ENCODE measurements around the gene SYNDIG1. TPM values are rescaled to one million over a fixed set of nuclear protein-coding genes. Genes with fewer than 3 reads are reported as not detected.

Gene SYNDIG1
- total RNA-seq, 6 experiments from 2014 or later = not detected

- DNase-seq = no peak
- intact Hi-C loops (cut with DNase I) = no loop called here
Measured at GRCh38 chr20:24614341-24614740, 144.9 kb downstream of the SYNDIG1 start.

GRCh38 chr20:24615353-24615752, 145.9 kb downstream of the SYNDIG1 start:
- H3K27me3 ChIP-seq = no peaks in the 10 kb centered on the region
- WGBS (ENCODE audit: insufficient coverage, low coverage, low lambda C conversion rate, missing lambda C conversion rate) = 96% methylated on average over 3 of the region's 8 CpGs
- intact Hi-C loops (cut with DNase I) = no loop called here

More at GRCh38 chr20:24614341-24614740, 144.9 kb downstream of the SYNDIG1 start:
- Histone ChIP-seq H3K27ac (no peak overlapping the region), H3K27me3 (no peaks in the 10 kb centered on the region), H3K36me3 (no peaks in the 10 kb centered on the region), H3K4me1 (no peaks in the 10 kb centered on the region), H3K4me3 (no peak overlapping the region), H3K9me3 (no peaks in the 10 kb centered on the region)
- TF ChIP-seq POLR2A (IDR thresholded peaks at IDR 0.05) = no peak
- TF ChIP-seq CTCF (IDR thresholded peaks at IDR 0.05) = no peak
- ATAC-seq = no peak
- 10% methylated on average over 1 of the region's 1 CpG for WGBS (ENCODE audit: insufficient coverage, low coverage, low lambda C conversion rate, missing lambda C conversion rate)

GRCh38 chr20:24616258-24617079, 147.0 kb downstream of the SYNDIG1 start:
- intact Hi-C loops (cut with DNase I) = no loop called here
- H3K9me3 ChIP-seq = no peaks in the 10 kb centered on the region
- H3K27me3 ChIP-seq = no peaks in the 10 kb centered on the region
- no peaks in the 10 kb centered on the region for H3K36me3 ChIP-seq
- H3K4me3 ChIP-seq = no peak overlapping the region
- TF ChIP-seq CTCF (IDR thresholded peaks at IDR 0.05) = no peak
- TF ChIP-seq POLR2A (IDR thresholded peaks at IDR 0.05) = no peak
- 63% methylated on average over 6 of the region's 19 CpGs for WGBS (ENCODE audit: insufficient coverage, low coverage, low lambda C conversion rate, missing lambda C conversion rate)
- no peak overlapping the region for H3K27ac ChIP-seq
- ATAC-seq = no peak
- no peaks in the 10 kb centered on the region for H3K4me1 ChIP-seq
- no peak for DNase-seq

More at GRCh38 chr20:24615353-24615752, 145.9 kb downstream of the SYNDIG1 start:
- ATAC-seq = no peak
- H3K4me3 ChIP-seq = no peak overlapping the region
- H3K4me1 ChIP-seq = no peaks in the 10 kb centered on the region
- no peaks in the 10 kb centered on the region for H3K36me3 ChIP-seq
- H3K27ac ChIP-seq = no peak overlapping the region
- no peak for DNase-seq
- H3K9me3 ChIP-seq = no peaks in the 10 kb centered on the region
- no peak for TF ChIP-seq POLR2A (IDR thresholded peaks at IDR 0.05)
- TF ChIP-seq CTCF (IDR thresholded peaks at IDR 0.05) = no peak

- no peak overlapping the region for H3K27ac ChIP-seq
- 73% methylated on average over 9 of the region's 13 CpGs for WGBS (ENCODE audit: insufficient coverage, low coverage, low lambda C conversion rate, missing lambda C conversion rate)
- intact Hi-C loops (cut with DNase I) = no loop called here
- no peaks in the 10 kb centered on the region for H3K36me3 ChIP-seq
- TF ChIP-seq POLR2A (IDR thresholded peaks at IDR 0.05) (no peak), CTCF (IDR thresholded peaks at IDR 0.05) (no peak)
- ATAC-seq = no peak
- no peaks in the 10 kb centered on the region for H3K9me3 ChIP-seq
- no peak overlapping the region for H3K4me3 ChIP-seq
- H3K4me1 ChIP-seq = no peaks in the 10 kb centered on the region
- H3K27me3 ChIP-seq = no peaks in the 10 kb centered on the region
- no peak for DNase-seq
Measured at GRCh38 chr20:24617080-24617432, 147.6 kb downstream of the SYNDIG1 start.
